Kidney tubule cell (primary cell): ENCODE data around the gene CCDC57.

Experiments
- DNase-seq: peaks from one replicate; pipeline ENCODE4 v3.0.0-alpha.2; 2018; ENCODE audit warnings: low spot score

The CCDC57 gene

GRCh38 chr17:82105882-82106687, 106.6 kb downstream of the CCDC57 start:
- DNase-seq, result peak; percentile 79

- no peak for DNase-seq
Observed at GRCh38 chr17:82105417-82105881, 107.2 kb downstream of the CCDC57 start.

GRCh38 chr17:82104797-82105416, 107.7 kb downstream of the CCDC57 start:
- no peak for DNase-seq

DNA sequence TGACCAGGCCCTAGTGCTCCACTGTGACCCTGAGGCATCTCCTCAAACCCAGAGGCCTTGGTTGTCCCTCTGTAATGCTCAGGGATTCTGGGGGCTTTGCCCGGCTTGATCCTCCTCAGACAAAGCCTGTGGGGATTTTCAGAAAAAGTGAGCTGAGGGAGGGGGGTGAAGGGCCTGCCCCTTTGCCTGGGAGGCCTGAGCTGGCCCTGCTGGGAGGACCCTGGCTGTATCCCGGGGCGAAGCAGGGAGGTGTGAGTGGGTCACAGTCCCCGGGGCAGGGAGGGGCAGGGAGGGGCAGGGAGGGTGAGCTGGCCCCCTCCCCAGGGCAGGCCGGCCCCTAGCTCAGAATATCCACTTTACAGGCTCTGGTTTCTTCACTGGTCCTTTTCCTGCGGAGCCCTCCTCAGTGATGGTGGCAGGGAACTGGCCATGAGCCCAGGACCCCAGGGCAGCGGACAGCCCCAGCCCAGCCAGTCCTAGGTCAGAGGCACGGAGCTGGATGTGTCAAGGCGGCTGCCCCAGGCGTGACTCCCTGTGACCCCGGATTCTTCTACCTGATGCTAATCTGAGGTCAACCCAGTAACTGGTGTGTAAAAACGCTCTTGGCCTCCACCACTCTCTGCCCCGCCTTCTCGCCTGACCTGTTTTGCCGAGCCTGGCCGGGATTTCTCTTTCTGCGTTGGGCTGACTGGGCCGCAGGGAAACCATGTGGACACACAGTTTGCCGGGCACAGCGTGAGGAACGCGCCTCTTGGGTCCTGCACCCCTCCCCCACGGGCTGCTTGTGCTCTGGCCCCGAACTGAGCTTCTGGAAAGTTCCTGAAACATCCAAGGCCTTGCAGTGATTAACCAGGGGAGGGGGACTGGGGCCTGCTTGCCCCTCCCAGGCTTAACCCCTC, 108.8 kb downstream of the CCDC57 start:
- DNase-seq, result peak; percentile 43

GRCh38 chr17:82101767-82102679, 110.6 kb downstream of the CCDC57 start:
- peak; percentile 36 for DNase-seq

DNA sequence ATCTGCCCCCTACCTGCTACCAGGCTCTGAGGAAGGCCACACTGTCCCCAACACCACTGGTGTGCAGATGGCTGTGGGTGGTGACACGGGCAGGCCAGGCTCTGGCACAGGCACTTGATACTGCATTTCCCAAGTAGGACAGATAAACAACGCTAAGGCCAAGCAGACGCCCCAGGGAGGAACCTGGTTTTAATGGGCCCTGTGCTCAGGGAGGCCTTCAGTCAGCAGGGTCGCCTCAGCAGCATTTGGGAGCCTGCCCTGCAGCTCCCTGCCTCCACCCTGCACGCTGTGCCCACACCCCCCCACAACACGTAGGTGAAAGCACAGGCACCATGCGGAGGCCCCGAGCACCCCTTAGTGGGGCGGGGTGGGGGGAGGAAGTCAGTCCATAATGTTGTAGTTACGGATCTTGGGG, 111.3 kb downstream of the CCDC57 start:
- DNase-seq, result no peak

- no peak for DNase-seq
Observed at GRCh38 chr17:82100502-82101298, 111.9 kb downstream of the CCDC57 start.

GRCh38 chr17:82098939-82099763, 113.5 kb downstream of the CCDC57 start:
- DNase-seq, result no peak

DNA sequence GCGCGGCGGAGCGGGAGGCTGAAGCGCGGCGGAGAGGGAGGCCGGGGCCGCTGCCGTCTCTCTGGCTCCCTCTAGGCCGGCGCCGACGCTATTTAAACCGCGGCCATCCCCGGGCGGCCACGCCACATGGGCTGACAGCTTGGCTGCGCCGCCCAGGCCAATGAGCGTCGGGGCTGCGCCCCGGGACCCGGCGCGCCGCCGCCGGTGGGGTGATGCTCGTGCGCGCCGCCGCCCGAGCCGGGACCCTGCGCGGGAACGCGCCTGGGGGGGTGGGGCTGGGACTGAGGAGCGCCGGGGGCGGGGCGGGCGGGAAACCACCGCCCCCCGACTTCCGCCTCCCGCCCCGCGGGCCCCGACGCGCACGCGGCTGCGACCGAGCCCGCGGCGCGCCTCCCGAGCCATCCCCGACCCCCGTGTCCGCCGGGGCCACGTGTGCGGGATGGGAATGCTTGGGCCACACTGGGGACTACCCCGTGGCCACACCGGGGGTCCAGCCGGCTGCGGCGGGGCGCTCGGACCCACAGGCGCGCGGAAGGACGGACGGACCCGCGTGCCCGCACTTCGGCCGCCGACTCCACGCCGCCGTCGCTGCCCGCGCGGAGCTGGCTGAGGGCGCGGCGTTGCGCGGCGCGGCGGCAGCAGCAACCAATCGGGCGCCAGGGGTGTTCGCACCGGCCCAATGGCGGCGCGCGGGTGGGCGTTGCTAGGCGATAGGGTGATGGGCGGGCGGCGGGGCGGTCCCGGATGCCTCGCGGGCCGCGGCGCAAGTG, 114.3 kb downstream of the CCDC57 start, which contains the start of gene FASN:
TSS of gene FASN (minus strand) at position 68 of the 770 bp plus-strand sequence. CDS start 1,791 bp downstream, outside the sequence.
- DNase-seq, result peak; percentile 97

DNA sequence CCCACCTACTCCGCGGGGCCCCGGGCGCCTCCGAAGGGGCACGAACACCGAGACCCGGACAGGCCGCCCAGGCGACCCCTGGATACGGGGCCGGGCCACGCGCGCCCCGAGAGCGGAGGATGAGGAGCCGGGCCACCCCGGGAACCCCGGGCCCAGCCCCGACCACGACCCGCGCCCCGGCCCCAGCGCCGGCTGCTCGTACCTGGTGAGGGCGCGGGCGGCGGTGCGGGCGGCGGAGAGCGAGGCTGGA, 114.8 kb downstream of the CCDC57 start:
- DNase-seq, result no peak

GRCh38 chr17:82097184-82097918, 115.3 kb downstream of the CCDC57 start:
- DNase-seq, result peak; percentile 48

DNA sequence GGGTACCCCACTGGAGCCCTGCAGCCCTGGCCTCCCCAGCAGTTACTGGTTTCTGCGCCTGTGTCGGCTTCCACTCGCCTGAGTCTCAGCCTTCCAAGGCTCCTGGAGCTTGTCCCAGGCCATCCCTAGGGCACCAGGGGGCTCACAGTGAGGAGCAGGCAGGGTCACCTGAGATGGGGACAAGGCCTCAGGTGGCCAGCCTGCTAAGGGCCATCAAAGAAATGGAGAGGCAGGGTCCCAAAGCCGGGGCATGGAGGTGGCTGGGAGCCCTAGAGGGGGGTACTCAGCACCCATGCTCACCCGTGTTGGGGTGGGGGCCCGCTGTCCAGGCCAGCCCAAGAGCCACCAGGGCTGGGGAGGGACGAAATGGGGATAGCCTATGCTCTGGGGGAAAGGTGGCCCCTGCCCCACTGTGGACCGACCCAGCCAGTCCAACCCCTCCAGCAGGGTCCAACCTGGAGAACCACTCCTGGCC, 115.9 kb downstream of the CCDC57 start:
- DNase-seq, result no peak

DNA sequence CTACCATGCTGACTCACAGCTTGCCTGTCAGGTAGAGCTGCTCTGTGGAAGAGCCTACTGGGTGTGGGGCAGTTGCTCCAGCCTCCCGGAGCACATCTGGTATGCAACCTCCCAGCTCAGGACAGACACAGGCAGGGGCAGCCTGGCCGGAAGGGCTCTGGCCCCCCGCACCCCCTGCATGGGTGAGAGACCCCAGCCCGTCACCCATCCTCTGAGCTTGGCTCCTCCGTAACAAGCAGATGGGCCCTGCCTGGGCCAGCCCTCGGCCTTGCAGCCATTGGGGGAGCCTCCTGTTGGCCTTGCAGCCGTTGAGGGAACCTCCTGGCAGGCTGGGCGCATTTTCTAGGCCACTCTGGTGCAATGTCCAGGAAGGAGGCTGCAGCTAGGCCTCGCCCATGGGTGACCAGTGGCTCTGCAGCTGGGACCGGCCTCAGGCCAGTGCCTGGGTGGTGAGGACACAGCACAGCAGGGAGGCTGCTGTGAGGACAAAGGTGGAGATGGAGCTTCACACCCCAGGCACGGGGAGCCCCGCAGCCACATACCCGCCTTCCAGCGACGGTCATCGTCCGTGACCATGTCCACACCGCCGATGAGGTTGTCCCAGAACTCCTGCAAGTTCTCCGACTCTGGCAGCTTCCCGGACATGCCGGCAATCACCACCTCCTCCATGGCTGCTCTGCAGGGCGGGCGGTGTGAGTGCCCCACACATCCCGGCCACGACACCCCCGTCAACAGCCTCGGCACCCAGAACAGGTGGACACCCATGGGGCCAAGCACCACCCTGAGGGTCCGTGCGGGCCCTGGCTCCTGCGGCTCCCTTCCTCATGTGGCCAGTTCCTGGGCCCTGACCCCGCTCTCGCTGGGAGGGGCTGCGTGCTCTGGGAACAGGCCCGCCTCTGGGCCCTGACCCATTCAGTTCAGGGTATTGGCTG, 116.6 kb downstream of the CCDC57 start:
- no peak for DNase-seq

- DNase-seq, result no peak
Observed at GRCh38 chr17:82094931-82095776, 117.5 kb downstream of the CCDC57 start.

DNA sequence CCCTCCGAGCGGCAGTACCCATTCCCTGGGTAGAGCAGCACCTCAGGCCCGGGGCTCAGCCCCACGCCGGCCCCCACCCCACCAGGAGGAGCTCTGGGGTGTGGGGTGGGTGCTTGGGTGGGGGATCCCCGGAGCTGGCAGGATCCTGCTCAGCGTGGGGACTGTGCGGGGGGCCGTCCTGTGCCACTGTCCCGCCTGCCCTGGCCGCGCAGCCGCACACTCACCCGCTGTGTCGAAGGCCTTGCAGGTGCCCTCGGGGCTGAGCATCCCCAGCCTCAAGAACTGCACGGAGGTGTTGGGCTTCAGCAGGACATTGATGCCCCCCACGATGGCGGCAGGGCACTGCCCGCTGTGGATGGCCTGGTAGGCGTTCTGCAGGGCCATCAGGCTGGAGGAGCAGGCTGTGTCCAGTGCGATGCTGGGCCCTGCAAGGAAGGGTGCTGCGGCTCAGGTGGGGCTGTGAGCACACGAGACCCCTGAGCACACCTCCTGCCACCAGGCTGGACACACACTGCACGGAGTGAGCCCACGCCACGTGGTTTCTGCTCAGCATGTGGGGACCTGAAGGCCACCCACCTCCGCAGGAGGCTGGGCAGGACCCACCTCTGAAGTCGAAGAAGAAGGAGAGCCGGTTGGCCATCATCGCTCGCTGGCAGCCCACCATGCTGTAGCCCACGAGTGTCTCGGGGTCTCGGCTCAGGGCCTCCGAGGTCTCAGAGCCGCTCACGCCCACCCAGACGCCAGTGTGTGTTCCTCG, 119.5 kb downstream of the CCDC57 start:
- DNase-seq, result no peak
